Right kidney (tissue), 1 donor: ENCODE data around the gene RSBN1.

ENCODE experiments used
- DNase-seq: peaks from one replicate; pipeline ENCODE4 v3.0.0-alpha.2; 2016

The RSBN1 gene

DNA sequence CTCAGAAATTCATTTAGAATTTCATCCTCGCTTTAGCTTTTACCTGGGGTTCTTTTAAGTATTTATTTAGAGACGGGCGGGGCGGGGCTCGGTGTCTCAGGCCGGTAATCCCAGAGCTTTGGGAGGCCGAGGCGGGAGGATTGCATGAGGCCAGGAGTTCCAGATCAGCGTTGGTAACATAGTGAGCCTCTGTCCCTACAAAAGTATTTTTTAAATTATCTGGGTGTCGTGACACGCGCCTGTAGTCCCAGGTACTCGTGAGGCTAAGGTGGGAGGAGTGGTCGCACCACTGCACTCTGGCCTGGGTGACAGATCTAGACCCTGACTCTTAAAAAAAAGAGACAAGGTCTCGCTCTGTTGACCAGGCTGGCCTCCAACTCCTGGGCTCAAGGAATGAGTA, 942 bp upstream of the RSBN1 start:
- DNase-seq, result peak; percentile 6

DNA sequence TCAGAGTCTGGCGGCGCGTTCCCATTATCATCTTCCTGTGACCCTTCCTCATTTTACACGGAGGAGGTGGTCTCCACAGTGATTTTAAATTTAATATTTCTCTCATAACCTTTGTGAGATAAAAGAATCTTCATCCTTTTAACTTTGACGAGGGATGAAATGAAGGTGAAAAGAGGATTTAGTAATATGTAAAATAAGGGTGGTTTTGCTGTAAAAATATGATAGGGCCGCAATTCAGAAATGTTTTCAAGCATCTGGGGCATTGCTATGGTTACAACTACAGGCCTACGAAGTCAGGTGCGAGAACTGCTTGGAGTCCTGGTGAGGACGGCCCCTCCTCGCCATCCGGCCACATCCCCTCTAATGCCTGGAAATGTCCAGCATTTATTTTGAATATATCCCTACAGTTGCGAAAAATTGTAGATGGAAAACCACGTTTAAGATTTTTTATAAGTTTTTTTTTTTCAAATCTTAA, 422 bp upstream of the RSBN1 start:
- no peak for DNase-seq

- no peak for DNase-seq
Observed at GRCh38 chr1:113811156-113811887, 954 bp downstream of the RSBN1 start.

DNA sequence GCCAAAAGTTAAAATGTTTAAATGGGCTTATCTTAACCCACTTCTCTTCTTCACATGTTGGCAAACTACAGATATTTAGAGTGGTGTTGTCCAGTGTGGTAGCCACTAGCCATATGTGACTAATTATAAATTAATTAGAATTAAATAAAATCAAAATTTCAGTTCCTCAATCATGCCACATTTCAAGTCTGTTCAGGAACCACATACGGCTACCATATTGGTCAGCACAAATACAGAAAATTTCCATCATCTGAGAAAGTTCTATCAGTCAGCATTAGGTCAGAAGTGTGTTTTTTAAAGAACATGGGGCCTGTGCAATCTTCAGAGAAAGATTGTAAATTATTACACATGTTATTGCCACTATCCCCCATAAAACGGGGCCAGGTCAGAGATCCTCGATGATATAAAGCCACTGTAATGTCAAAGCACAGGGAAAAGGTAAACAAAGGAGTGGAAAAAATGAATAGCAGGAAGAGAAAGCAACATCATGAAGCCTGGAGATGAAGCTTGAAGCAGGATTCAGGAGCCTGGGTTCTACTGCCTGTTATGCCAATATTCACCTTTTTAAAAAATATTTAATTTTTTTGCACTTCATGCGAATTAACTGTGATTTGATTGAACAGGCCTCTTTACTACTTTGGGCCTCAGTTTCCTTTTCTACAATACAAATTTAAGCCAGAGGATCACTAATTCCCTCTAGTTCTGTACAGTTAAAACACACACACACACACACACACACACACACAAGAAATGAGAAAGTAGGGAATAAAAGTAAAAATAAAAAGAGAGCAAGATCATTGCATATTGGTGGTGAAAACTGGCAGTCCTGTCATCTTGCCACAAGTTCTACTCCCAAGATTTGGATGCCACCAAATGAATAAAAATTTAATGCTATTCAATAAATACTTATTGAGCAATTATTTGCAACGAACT, 2.3 kb downstream of the RSBN1 start:
- DNase-seq, result peak; percentile 2

GRCh38 chr1:113808450-113809195, 3.7 kb downstream of the RSBN1 start:
- DNase-seq, result no peak

DNA sequence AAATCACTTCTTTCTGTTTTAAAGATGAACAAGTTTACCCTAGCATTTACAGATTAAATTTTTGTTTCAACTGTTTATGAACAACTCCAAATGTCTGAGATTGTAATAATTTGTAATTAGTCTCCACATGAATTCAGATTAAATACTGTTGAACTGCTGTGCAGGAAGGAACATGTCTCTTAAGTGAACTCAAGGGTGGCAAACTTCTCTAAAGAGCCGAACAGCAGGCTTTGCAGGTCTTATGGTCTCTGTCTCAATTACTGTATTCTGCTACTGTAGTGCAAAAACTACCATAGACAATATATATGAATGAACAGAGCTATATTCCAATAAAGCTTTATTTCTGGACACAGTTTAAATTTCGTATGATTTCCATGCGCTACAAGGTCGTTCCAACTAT, 6.6 kb downstream of the RSBN1 start:
- DNase-seq, result no peak

DNA sequence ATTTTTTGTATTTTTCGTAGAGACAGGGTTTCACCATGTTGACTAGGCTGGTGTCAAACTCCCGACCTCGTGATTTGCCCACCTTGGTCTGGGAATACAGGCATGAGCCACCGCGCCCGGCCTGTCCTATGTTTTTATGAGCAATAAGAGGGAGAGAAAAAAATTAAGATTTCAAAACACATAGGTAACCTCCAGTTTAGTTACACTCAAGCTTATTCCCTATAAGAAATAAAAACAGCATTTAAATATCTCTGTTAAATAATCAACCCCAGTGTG, 7.1 kb downstream of the RSBN1 start:
- no peak for DNase-seq

DNA sequence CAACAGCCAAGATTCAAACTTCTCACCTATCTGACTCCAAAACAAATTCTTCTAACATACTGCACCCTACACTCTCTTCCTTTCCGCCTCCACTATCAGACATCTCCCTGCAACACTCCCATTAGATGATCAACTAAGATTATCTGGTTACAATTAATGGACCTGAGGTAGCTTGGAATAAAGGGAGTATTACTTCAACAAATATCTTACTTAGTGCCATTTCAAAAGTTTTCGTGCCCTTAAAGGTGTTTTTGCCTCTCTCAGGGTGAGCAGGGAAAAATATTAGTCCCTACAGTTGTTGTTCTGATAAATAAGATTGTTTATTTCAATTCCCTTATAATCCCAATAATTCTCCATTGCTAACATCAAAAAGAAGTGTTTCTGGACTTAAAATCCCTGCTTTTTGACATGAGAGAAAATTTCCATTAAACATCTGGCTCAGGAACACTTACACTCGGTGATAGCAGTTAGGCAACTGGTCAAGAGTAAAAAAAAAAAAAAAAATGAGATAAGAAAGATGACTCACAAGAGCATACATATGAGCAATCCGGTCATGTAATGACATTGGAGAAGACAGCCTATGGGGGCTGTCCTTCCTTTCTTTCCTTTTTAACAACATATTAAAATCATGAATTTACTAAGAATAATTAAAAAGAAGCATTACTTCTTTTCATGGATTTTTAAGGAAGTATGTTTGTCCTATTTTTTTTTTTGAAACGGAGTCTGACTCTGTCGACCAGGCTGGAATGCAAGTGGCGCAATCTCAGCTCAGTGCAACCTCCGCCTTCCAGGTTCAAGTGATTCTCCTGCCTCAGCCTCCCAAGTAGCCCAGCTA, 7.6 kb downstream of the RSBN1 start:
- DNase-seq, result no peak

DNA sequence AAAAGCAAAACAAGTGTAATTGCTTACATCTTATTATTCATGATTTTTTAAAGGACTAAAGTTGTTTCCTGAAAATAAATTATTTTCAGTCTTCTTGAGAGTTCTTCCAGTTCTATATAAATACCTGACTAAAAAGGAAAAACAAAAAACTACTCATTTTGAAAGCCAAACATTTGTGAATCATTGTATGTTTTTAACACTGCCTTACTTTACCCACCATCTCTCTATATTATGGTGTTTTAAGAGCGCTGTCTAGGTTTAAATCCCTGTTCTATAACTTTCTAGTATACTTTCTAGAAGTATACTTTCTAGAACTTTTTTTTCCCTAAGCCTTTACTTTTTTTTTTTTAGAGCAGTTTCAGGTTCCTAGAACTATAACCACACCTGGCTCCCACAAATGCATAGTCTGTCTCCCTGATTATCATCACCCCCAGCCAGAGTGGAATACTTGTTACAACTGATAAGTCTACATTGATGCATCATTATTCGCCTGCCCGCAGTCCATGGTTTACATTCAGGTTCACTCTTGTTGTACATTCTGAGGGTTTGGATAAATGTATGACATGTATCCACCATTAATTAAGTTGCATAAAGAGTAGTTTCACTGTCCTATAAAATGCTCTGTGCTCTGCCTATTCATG, 9.8 kb downstream of the RSBN1 start:
- no peak for DNase-seq

GRCh38 chr1:113800487-113800886, 11.8 kb downstream of the RSBN1 start:
- no peak for DNase-seq

GRCh38 chr1:113797472-113797871, 14.8 kb downstream of the RSBN1 start:
- DNase-seq, result no peak

DNA sequence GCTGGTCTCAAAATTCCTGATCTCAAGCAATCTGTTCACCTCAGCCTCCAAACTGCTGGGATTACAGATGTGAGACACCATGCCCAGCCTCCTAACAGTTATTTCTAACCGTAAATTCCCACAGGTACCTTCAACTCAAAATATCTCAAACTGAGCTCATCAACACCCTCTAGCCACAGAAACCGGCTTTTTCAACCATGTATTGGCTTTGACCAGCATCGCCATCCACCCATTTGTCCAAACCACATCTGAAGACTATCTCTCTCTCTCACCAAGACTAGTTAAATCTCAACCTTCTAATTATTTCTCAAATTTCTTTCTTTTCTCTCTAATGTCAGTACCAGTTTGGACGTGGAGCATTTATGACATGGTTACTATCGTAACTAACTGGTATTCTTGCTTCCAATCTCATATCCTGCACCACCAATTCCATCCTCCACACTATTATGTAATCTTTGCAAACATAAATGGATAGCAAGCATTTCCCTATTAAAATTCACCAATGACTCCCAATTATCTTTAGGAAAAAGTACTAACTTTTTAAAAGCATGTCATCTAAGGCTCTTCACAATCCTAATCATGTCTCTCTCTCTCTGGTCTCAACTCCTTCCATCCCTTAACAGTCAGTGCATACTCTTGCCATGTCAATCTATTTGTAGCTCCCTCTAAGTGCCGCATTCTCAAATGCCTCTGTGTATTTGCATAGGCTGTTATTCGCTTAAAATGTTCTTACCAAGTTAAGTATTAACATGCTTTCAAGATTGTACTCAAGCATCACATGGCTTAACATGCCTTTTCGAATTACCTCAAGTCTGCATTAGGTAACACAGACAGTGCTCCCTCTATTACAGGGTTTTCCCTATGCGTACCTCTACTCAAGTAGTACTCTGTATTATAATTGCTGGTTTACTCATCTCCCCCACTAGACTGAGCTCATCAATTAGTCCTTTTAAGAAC, 18.1 kb downstream of the RSBN1 start:
- DNase-seq, result no peak

GRCh38 chr1:113792986-113793385, 19.3 kb downstream of the RSBN1 start:
- no peak for DNase-seq

GRCh38 chr1:113792471-113792870, 19.8 kb downstream of the RSBN1 start:
- no peak for DNase-seq

DNA sequence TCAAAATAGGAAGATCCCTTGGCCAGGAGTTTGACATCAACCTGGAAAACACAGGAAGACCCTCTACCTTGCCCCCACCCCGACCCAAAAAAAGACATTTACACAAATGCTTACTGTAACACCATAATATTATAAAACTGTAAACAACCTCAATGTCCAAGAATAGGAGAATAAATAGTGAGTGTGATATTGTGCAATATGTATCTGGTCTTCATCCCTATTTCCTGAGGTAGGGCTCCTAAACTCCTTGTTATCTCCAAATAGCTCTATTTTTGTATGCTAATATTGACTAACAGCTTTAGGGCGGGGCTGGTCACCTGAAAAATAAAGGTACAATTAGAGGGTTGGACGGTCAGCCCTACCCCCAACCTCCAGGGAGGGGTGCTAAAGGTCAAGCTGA, 23.5 kb downstream of the RSBN1 start:
- no peak for DNase-seq

GRCh38 chr1:113787663-113788062, 24.6 kb downstream of the RSBN1 start:
- no peak for DNase-seq

GRCh38 chr1:113786069-113786468, 26.2 kb downstream of the RSBN1 start:
- no peak for DNase-seq

GRCh38 chr1:113784104-113784779, 28.0 kb downstream of the RSBN1 start:
- DNase-seq, result no peak

DNA sequence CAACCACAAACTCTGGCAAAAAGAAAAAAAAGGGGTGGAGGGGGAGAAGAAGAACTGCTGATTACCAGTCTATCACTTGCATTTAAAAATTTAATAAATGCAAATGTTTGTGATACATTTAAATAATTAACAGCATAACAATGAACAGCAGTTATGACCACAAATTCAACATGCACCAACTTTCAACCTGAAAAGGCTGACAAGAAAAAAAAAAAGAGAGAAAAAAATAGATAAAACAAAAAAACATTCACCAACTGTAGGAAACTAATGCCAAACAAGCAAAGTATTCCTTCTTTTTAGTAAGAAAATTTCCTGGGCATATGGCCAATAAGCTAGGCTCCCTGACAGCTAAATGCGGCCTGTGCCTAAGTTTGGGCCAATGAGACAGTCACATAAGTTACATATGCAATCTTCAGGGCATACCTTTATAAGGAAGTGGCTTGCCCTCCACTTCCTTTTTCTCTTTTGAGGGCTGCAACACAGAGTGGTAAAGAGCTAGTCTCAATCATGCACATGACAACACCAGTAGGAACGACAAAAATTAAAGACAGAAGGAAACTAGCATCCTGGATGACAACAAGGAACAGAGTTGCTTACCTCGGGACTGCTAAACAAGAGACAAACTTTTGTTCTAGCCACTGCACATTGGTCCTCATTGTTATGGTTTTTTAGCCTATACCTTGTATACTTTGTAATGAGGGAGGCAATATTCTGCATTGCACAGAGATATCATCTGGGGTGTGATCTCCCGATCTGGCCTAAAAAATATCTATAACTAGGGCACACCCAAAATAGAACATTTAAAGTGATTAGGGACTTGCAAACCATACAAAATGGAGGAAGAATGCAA, 28.8 kb downstream of the RSBN1 start:
- no peak for DNase-seq
